ENCODE measurements around the gene DNM2.

The DNM2 gene

DNA sequence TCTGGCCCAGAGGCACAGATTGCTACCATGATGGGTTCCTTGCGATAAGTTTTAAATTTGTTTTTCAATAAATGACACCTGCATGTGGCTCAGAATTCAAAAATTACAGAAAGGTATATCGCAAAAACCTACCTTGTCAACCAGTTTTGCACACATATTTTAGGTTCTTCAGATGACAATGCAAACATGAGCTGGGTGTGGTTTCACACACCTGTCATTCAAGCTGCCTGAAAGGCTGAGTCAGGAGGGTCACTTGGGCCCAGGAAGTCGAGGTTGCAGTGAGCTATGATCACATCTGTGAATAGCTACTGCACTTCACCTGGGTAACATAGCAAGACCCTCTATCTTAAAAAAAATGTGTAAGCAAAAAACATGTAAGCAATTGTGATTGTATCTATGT lies 56.1 kb downstream of the DNM2 start:
- DNase-seq (ENCODE audit: low read depth in 2 of 2): no peak

DNA sequence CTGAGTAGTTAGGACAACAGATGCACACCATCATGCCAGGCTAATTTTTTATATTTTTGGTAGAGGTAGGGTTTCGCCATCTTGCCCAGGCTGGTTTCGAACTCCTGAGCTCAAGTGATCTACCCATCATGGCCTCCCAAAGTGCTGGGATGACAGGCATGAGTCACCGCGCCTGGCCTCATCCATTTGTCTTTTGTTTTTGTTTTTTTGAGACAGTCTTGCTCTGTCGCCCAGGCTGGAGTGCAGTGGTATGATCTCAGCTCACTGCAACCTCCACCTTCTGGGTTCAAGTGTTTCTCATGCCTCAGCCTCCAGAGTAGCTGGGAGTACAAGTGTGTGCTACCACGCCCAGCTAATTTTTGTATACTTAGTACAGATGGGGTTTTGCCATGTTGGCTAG lies 57.0 kb downstream of the DNM2 start:
- DNase-seq (ENCODE audit: low read depth in 2 of 2): no peak

DNA sequence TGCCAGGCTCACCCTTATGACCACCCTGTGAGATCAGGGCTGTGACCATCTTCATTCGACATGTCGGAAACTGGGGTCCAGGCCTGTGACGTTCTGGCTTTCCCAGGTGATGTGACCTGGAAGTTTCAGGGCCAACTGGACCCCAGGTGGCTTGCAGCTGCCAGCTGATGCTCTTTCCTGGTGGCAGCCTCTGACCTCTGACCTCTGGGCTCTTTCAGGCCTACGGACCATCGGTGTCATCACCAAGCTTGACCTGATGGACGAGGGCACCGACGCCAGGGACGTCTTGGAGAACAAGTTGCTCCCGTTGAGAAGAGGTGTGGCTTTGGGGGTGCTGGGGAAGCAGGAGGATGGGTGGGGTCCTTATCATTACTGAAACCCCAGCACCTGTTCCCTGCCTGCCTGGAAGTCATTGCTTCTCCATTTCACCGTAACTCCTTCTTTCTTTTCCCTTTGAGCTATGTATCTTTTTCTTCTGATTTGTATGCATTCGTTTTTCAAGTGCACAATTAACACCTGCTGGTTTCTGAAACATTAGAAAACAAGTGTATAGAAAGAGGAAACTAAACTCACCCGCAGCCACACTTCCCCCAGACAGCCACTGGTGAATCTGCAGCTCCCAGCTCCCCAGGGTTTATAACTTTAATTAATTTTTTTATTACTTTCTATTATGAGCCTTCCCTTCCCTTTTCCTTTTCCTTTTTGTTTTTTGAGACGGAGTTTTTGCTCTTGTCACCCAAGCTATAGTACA lies 59.2 kb downstream of the DNM2 start:
- DNase-seq (ENCODE audit: low read depth in 2 of 2): no peak

DNA sequence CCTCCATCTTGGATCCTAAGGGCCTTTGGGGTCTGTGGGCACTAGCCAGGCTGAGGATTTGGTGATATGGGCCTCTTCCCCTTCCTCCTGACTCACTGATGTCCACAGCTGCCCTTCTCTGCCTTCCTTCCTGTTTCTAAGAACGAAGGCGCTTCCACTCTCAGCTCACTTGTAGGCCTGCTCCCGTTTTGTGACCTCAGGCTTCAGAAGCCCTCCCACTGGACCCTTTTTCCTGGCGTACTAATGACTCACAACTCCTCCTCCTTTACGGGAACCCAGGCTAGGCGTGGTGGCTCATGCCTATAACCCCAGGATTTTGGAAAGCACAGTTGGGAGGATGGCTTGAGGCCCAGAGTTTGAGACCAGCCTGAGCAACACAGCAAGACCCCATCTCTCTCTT lies 62.5 kb downstream of the DNM2 start:
- DNase-seq (ENCODE audit: low read depth in 2 of 2): no peak

DNA sequence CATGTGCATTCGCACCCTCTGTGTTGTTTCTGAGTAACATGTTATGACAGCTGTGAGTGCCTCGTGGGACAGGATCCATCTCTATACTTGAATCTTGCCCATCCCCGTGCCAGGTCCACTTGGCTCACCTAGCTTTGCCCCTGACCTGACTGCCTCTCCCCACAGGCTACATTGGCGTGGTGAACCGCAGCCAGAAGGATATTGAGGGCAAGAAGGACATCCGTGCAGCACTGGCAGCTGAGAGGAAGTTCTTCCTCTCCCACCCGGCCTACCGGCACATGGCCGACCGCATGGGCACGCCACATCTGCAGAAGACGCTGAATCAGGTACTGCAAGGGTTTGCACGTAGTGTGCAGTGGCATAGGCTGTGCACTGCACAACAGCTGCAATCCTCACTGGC lies 64.9 kb downstream of the DNM2 start:
- no peak for DNase-seq (ENCODE audit: low read depth in 2 of 2)

DNA sequence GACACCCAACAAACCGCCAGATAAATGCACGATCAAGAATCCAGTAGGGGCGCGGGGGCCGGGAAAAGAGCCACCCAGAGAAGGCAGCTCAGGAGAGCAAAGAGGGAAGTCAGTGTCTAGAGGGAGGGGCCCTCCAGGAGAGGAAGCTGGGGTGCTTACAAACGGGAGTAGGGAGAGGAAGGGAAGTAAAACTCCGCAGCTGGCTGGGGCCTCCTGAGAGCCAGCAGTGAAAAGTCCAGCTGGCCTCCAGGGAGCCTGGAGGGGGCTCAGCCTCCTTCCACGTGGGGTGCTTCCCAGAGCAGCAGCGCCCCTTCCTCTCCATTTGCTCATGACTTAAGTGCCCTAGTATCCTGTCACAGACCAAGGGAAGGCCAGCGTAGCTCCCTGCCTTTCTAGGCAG lies 66.4 kb downstream of the DNM2 start:
- no peak for DNase-seq (ENCODE audit: low read depth in 2 of 2)

DNA sequence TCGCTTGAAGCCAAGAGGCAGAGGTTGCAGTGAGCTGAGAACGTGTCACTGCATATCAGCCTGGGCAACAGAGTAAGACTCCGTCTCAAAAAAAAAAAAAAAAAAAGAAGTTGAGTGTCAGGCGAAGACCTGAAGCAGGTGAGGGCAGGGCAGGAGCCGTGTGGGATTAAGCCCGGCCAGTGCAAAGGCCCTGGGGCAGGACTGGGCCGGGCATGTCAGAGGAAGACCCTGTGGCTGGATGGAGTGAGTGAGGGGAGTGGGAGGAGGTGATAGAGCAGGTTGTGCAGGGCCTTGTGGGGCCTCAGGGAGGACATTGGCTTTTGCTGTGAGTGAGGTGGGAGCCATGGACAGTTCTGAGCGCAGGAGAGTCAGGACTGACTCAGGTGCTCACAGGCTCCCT lies 70.3 kb downstream of the DNM2 start:
- DNase-seq (ENCODE audit: low read depth in 2 of 2): no peak

DNA sequence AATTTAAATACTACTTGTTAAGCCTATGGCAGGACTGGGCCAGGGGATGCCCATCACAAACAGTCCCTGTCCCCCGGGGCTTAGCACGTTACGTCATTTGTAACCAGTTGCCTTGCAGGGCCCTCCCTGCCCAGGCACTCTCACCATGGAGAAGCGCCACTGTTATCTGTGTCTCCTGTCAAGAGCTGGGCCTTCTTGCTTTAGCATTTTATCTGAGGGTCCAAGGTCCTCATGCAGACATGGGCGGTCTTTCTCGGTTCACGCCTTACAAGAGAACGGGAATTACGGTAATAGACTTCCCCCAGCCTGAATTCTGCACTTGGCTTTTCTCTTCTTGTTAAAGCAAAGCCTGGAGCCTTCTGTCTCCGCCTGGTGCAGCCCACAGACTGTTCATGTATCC lies 72.0 kb downstream of the DNM2 start:
- no peak for DNase-seq (ENCODE audit: low read depth in 2 of 2)

DNA sequence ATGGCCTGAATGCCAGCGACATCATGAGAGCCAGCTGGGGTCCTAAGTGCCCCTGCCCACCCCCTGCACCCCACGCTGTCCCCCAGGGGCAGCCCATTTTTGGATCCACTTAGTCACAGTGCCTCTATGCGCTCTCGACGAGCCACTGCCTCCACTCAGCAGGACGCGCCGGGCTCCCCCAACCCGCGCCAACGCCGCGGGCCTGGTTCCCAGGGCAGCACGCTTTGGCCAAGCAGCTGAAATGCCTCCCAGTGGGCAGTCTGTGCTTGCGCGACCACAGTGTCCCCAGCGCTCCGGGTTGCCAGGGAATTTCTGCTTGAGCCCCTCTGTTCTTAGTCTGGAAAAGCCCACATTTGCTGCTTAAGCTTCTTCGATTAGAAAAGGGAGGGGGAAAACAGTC lies 78.8 kb downstream of the DNM2 start:
- DNase-seq (ENCODE audit: low read depth in 2 of 2): no peak

DNA sequence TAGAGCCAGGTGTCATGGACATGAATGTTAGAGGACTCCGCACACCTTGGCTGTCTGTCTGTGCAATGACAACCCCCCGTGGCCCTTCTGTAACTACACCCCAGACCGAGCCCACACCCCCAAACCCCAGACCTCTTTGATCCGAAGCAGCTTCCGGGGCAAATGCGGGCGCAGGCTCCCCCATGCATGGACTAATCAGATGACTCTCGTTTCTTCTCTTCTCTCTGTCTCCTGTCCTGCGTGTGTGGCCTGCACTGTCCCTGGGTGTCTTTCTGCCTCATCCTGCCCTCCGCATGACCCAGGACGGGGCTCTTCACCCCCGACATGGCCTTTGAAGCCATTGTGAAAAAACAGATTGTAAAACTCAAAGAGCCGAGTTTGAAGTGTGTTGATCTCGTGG lies 79.2 kb downstream of the DNM2 start:
- peak; percentile 18 to 19 for DNase-seq (ENCODE audit: low read depth in 2 of 2)

DNA sequence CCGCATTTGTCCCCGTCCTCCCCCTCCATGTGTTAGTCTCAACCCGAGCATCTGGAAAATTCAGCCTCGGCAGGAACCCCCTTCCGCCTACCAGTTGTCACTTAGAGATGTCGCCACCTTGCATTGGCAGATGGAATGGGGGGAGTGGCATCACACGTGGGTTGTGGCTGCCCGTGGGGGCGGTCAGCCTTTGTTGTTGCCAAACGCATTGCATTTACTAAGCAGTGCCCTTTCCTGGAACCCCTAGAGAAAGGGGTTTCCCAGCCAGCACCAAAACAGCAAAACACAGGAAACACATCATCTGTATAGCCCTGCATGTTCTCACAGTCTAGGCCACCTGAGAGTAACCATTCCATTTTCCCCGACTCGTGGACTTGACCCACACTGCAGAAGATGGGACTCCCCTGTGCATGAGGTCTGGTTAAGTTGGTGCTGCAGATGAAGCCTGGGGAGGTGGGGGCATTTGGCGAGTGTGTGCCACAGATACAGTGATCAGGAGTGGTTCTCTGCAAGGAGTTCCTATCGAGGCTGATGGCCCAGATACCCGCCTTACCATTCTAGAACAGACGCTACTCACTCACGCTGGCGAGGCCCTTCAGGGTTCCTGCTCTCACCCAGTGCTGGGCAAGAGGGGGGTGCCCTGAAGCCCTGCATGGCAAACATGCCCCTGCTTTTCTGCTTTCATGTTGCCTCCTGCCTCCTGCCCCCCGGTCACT lies 79.8 kb downstream of the DNM2 start:
- DNase-seq (ENCODE audit: low read depth in 2 of 2): peak; percentile 86

DNA sequence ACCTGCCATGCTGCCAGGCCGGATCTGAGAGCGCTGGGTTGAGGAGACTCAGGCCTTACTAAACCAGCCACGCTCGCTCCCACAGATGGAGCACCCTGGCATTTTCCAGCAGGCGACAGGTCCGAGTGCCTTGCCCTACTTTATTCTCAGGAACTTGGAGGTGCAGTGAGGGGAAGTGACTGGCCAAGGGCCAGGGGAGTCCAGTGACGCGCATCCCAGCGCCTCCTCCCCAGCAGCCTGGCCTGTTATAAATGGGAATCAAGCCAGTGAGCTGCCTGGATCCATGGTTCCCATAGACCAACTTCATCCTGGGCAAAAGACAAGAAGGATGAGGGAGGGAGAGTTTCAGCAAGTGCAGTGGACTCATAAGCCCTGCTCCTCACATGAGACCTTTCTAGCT lies 82.6 kb downstream of the DNM2 start:
- no peak for DNase-seq (ENCODE audit: low read depth in 2 of 2)

DNA sequence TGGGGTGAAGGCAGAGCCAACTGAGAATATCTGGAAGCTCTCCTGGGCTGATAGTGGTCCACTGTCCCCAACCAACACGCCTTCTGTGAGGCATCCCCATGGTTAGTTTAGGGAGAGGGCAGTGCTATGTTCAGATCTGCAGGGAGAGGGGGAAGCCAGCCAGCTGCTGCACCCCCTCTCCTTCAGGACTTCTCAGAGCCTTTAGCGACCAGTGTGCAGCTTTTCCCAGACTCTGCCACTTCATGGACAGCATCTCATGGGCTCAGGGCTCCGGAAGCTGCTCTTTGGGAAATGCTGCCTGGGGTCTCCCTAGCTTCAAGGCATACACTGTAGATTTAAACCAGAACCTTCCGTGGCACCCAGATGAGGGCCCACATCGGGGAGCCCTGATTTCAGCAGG lies 84.6 kb downstream of the DNM2 start:
- DNase-seq (ENCODE audit: low read depth in 2 of 2): no peak

DNA sequence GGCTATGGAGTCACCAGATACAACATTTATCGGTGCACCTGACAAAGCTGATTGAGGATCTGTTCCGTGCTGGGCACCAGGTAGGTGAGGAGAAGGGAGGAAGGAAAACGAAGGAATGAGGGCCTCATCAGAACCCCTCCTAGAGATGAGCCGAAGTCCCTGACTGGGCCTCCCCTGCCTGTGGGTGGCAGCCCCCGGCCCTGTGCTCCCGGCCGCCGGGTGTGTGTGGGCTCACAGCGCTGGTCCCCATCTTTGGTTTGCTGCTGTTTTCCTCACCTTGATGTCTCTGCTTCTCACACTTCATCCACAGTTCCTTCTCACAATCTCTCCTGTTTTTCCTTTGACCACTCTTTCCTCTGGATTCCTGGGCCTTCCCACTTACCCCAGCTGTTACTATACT lies 85.4 kb downstream of the DNM2 start:
- no peak for DNase-seq (ENCODE audit: low read depth in 2 of 2)

DNA sequence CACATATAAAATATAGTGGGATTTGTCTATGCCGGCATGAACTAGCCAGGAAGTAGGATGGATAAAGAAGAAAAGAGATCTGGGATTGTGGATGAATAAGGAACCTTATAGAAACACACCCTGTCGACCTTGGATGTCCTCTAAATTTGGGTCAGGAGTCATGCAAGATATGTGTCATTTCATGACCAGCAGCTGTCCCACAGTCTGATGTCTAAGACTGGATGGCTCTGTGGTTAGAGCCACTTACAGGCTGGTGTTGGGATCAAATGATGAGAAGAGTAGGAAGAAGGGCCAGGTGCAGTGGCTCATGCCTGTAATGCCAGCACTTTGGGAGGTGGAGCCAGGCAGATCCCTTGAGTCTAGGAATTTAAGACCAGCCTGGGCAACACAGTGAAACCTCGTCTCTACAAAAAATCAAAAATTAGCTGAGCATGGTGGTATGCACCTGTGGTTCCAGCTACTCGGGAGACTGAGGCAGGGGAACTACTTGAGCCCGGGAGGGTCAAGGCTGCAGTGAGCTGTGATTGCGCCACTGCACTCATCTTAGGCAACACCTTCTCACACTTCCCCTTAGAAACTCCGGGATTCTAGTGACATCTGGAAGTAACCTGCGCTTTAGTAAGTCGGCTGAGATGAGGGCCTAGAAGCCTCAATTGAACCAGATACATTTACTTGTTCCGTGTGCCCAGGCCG lies 87.3 kb downstream of the DNM2 start:
- DNase-seq (ENCODE audit: low read depth in 2 of 2): no peak

DNA sequence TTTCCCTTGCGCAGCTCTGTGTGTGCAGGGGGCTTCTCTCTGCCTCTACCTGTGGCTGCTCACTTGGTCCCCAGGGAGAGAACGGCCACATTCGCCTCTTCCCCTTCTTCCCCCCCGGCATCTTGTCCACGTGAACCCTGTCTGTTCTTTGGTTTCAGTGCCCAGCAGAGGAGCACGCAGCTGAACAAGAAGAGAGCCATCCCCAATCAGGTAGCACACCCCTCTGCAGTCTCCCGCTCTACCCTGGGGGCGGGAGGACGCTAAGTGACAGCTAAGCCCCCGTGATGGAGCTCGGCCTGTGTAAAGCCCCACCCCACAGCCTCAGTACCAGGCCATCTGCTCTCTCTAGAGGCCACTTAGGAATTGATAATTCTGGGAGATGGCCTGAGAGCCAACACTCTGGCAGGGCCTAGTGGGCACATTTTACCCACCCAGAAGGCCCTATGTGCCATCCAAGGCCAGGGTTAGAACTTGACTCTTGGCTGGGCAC lies 87.9 kb downstream of the DNM2 start:
- DNase-seq (ENCODE audit: low read depth in 2 of 2): no peak

DNA sequence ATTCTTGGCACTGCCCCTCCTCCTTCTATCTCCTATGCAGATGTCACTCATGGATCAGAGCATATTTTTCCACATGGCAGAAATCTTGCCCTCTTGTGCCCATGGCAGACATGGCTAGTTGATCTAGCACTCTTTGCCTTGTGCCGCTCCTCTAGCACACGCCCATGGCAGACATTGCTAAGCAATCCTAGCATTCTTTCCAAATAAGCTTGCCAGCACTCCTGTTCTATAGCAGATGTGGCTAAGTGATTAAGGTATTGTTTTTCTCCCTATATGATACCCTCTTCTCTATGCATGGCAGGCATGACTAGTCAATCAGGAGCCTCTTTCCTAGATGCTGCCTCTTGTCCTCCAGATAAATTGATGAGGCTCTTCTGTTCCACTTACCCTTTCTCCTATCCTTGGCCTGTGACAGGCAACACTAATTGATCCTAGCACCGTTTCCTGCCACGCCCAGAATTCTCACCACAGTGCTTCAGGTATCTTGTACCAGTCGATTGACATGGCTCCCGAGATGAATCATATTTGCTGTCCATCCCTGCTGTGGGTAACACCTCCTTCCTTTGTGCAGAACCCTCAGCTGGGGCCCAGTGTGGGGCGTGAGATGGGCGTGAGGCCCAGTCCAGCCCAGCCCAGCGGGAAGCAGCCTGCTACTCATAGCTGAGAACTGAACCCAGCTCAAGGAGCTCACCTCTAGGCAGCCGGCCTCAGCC lies 91.2 kb downstream of the DNM2 start:
- peak; percentile 18 to 28 for DNase-seq (ENCODE audit: low read depth in 2 of 2)

DNA sequence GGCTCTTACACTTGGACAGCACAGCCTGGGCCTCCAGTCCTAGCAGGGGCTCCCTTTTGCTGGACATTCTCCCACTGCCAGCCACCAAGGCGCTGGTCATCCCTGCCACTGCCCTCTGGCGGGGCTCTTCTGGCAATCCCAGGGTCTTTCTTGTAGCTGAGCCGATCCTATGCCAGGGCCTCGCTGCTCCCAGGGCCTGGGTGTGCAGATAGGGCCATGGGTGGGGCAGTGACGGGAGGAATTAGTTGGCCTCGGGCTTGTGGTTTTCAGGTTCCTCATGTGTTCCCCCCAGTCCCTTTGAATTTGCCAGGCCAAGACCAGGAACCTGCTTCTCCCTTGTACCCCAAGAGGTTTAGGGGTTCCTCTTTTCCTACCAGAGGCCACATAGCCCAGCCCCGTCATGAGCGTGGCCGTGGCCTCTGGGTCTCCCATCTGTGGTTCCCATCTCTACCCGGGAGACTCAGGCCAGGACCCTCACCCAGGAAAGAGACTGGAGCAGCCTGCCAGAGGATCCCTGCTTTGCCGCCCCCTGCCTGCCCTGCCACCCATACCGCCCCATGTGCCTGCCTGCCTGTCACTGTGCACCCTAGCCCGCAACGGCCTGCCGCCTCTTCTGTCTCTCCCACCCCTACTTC lies 91.9 kb downstream of the DNM2 start:
- DNase-seq (ENCODE audit: low read depth in 2 of 2): no peak

DNA sequence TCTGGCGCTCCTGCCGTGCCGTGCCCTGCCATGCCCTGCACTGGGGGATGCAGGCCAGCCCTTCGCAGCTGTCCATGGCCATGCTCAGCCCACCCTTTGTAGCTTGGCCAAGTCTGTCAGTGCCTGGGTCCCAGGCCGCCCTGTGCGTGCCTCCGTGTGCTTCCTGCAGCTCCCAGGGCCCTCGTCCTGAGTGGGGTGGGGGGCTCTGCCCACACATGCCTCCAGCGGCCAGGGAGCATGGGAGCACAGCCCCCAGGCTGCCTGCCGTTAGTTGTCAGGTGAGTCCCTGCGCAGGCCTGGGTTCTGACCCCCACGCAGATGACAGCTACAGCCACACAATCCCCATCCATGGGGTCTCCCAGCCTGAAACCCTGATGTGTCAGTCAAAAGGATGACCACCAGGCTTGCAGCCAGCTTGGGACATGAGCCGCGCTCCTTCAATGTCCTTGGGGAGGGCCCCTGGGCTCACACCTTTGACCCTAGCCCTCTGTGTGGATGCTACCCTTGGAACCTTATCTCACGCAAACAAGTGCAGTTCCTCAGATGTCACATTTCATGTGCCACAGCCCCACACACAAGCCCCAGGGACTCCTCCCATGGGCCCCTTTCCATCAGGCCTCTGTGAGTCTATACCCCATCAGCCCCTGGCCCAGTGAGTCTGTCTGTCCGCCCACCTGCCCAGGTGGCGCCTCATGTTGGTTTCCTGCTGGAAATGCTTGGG lies 93.7 kb downstream of the DNM2 start:
- DNase-seq (ENCODE audit: low read depth in 2 of 2): no peak

DNA sequence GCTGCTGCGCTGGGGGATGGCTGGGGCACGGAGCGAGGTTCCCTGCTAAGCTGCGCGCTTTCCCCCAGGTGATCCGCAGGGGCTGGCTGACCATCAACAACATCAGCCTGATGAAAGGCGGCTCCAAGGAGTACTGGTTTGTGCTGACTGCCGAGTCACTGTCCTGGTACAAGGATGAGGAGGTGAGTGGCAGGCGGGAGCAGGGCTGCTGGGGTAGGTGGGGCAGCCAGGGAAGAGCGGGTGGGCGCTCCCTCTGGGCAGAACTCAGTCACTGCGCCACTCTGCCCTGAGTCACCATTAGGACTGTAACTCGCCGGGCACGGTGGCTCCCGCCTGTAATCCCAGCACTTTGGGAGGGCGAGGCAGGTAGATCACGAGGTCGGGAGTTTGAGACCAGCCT lies 94.3 kb downstream of the DNM2 start:
- DNase-seq (ENCODE audit: low read depth in 2 of 2): no peak

DNA sequence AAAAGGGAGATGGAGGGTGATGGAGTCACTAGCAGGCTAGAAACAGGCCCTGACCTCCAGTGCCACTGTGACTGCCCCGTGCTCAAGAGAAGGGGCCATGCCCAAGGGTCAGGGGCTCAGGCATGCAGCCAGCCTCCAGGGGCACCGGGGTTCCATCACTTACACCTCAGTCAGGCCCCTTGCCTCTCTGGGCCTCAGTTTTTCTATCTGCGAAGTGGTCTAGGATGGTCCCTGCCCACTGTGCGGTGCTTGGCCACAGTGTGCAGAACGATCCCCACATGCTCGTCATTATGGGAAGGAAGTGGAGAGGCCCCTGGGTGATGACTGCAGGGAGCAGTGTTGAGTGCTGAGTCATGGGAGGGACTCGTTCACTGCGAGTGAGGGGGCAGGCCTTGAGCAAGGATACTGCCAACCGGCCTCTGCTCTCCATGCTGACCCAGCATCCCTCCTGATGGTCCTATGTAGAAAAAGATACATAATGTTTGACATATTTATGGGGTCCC lies 95.1 kb downstream of the DNM2 start:
- DNase-seq (ENCODE audit: low read depth in 2 of 2): peak; percentile 27 to 39

Data from stimulated activated CD8-positive, alpha-beta memory T cell treated with anti-CD3 and anti-CD28 coated beads, Interleukin-2, amount 100 ng/mL, for 48 hours (primary cell).